Prostate gland (tissue), 2 donors: ENCODE data around the gene DOC2B. TPM values are rescaled to one million over a fixed set of nuclear protein-coding genes. Genes with fewer than 3 reads are reported as not detected.

Experiments used
- DNase-seq: peaks from one replicate; pipeline ENCODE4 v3.0.0-alpha.2; 2019; ENCODE audit warnings: low spot score
- H3K27ac ChIP-seq, 2 donors: fragments of 200-600 bp; sonication (generic); 2 replicates each; pipeline ENCODE4 v1.5.1; 2017 to 2019
- H3K27me3 ChIP-seq: fragments of 200-600 bp; sonication (generic); replicated peaks from 2 replicates; pipeline ENCODE4 v1.5.1; 2019; ENCODE audit not compliant: insufficient read depth
- H3K36me3 ChIP-seq, 2 donors: fragments of 200-600 bp; sonication (generic); 1 replicate in 1 of 2; 2 replicates in 1 of 2; pipeline versions ENCODE4 v1.5.1 to v1.8.1; 2017 to 2019
- H3K4me1 ChIP-seq: fragments of 200-600 bp; sonication (generic); replicated peaks from 2 replicates; pipeline ENCODE4 v1.5.1; 2019
- H3K4me3 ChIP-seq, 2 donors: fragments of 200-600 bp; sonication (generic); 2 replicates each; pipeline ENCODE4 v1.5.1; 2017 to 2019
- H3K9me3 ChIP-seq: fragments of 200-600 bp; sonication (generic); 2 replicates; pipeline ENCODE4 v1.5.1; 2017
- CTCF ChIP-seq, 4 experiments: fragments of 200-600 bp in 2 of 4; fragments of 450-650 bp in 2 of 4; sonication (generic) in 2 of 4; IDR thresholded peaks; 1 replicate in 3 of 4; 2 replicates in 1 of 4; pipeline ENCODE4 v1.5.1; 2016 to 2019; ENCODE audit warnings: antibody characterized with exemption in 4 of 4, mild to moderate bottlenecking in 2 of 4, moderate library complexity in 2 of 4
- POLR2A ChIP-seq: fragments of 450-650 bp; IDR thresholded peaks from one replicate; pipeline ENCODE4 v1.6.1; 2016; ENCODE audit warnings: antibody characterized with exemption, mild to moderate bottlenecking
- POLR2AphosphoS5 ChIP-seq: sonication (generic); formaldehyde crosslinking; IDR thresholded peaks from one replicate; pipeline ENCODE4 v1.6.1; 2017; ENCODE audit warnings: antibody characterized with exemption
- WGBS: methylation state at CpG from one replicate; pipeline ENCODE4 v1.1.5; 2018; 5-methylcytosine and 5-hydroxymethylcytosine counted together
- intact Hi-C: fragments of 100-400 bp; cut with DNase I; formaldehyde crosslinking; loops from one replicate; pipeline ENCODE4 v1.14.2; 2022
- total RNA-seq, 2 donors: library from RNA; depleted of rRNA; stranded (reverse); fragments of >200 nt; gene quantifications; one replicate each; pipeline ENCODE4 v1.1.0, GENCODE V29; 2016

DOC2B gene
- total RNA-seq, 2 donors from 2014 or later = 3.0 to 3.1 TPM

- DNase-seq = no peak
- intact Hi-C loops = no loop called here
- Histone ChIP-seq H3K4me3 (no peak overlapping the region), H3K36me3 (no peaks in the 10 kb centered on the region), H3K27ac (no peak overlapping the region), H3K4me1 (no peaks in the 10 kb centered on the region), H3K27me3 (no peaks in the 10 kb centered on the region), H3K9me3 (no peaks in the 10 kb centered on the region)
- TF ChIP-seq CTCF (IDR thresholded peaks at IDR 0.05) (no peak), POLR2A (no peak), POLR2AphosphoS5 (no peak)
- WGBS = 89% methylated on average over 12 of the region's 12 CpGs
These were observed 28.5 kb downstream of the DOC2B start for GRCh38 chr17:152860-153420.

GRCh38 chr17:151886-152859 lies 29.3 kb downstream of the DOC2B start:
- Histone ChIP-seq H3K27me3 (no peaks in the 10 kb centered on the region), H3K27ac (no peak overlapping the region), H3K4me1 (no peaks in the 10 kb centered on the region), H3K36me3 (no peaks in the 10 kb centered on the region), H3K9me3 (no peaks in the 10 kb centered on the region), H3K4me3 (no peak overlapping the region)
- DNase-seq = no peak
- intact Hi-C loops = no loop called here
- 85% methylated on average over 26 of the region's 26 CpGs for WGBS
- TF ChIP-seq CTCF (IDR thresholded peaks at IDR 0.05) (no peak), POLR2A (no peak), POLR2AphosphoS5 (no peak)

GRCh38 chr17:151004-151403 lies 30.4 kb downstream of the DOC2B start:
- no peaks in the 10 kb centered on the region for H3K4me1 ChIP-seq
- TF ChIP-seq POLR2A (no peak), POLR2AphosphoS5 (no peak), CTCF (IDR thresholded peaks at IDR 0.05) (no peak)
- 94% methylated on average over 2 of the region's 2 CpGs for WGBS
- DNase-seq = no peak
- H3K27me3 ChIP-seq = no peaks in the 10 kb centered on the region
- H3K36me3 ChIP-seq = no peaks in the 10 kb centered on the region
- H3K27ac ChIP-seq = no peak overlapping the region
- intact Hi-C loops = no loop called here
- H3K9me3 ChIP-seq = no peaks in the 10 kb centered on the region
- no peak overlapping the region for H3K4me3 ChIP-seq

- no peaks in the 10 kb centered on the region for H3K9me3 ChIP-seq
- no peaks in the 10 kb centered on the region for H3K36me3 ChIP-seq
- DNase-seq = no peak
- TF ChIP-seq POLR2A (no peak), CTCF (IDR thresholded peaks at IDR 0.05) (no peak), POLR2AphosphoS5 (no peak)
- intact Hi-C loops = no loop called here
- no peaks in the 10 kb centered on the region for H3K27me3 ChIP-seq
- no peaks in the 10 kb centered on the region for H3K4me1 ChIP-seq
- H3K4me3 ChIP-seq = no peak overlapping the region
- no peak overlapping the region for H3K27ac ChIP-seq
- WGBS = 87% methylated on average over 8 of the region's 9 CpGs
These were observed 31.4 kb downstream of the DOC2B start for GRCh38 chr17:149897-150584.
